H9 (cell line): ENCODE measurements around the gene RARB. TPM values are rescaled to one million over a fixed set of nuclear protein-coding genes. Genes with fewer than 3 reads are reported as not detected.

ENCODE experiments used
- DNase-seq: peaks from one replicate; pipeline ENCODE4 v3.0.0-alpha.2; 2017
- H2AFZ ChIP-seq: one replicate; pipeline ENCODE4 v1.6.1; 2013; ENCODE audit warnings: mild to moderate bottlenecking, low read length, control low read depth, moderate library complexity
- H2AK5ac ChIP-seq: 2 replicates; pipeline ENCODE4 v1.6.1; 2013; ENCODE audit warnings: low read length, control low read depth, mixed read lengths; ENCODE audit not compliant: insufficient read length
- H2BK120ac ChIP-seq: one replicate; pipeline ENCODE4 v1.6.1; 2013; ENCODE audit warnings: low read depth, mild to moderate bottlenecking, low read length, control low read depth, inconsistent platforms; ENCODE audit not compliant: poor library complexity, severe bottlenecking
- H2BK12ac ChIP-seq: 2 replicates; pipeline ENCODE4 v1.6.1; 2013; ENCODE audit warnings: low read length, control low read depth, mixed read lengths, low read depth; ENCODE audit not compliant: insufficient read length
- H2BK15ac ChIP-seq: 2 replicates; pipeline ENCODE4 v1.6.1; 2013; ENCODE audit warnings: low read depth, low read length, control low read depth
- H2BK20ac ChIP-seq: one replicate; pipeline ENCODE4 v1.6.1; 2013; ENCODE audit warnings: low read depth, mild to moderate bottlenecking, low read length, control low read depth, inconsistent platforms; ENCODE audit not compliant: poor library complexity, severe bottlenecking
- H2BK5ac ChIP-seq: 2 replicates; pipeline ENCODE4 v1.6.1; 2013; ENCODE audit warnings: low read length, control low read depth, mixed read lengths; ENCODE audit not compliant: insufficient read length
- H3K14ac ChIP-seq: 2 replicates; pipeline ENCODE4 v1.6.1; 2013; ENCODE audit warnings: low read length, control low read depth; ENCODE audit not compliant: insufficient read depth
- H3K18ac ChIP-seq: 2 replicates; pipeline ENCODE4 v1.6.1; 2013; ENCODE audit warnings: low read depth, mild to moderate bottlenecking, mixed read lengths, low read length, control low read depth; ENCODE audit not compliant: insufficient read length
- H3K23ac ChIP-seq: 2 replicates; pipeline ENCODE4 v1.6.1; 2013; ENCODE audit warnings: low read length, control low read depth, mixed read lengths, low read depth; ENCODE audit not compliant: insufficient read length
- H3K23me2 ChIP-seq: 2 replicates; pipeline ENCODE4 v1.6.1; 2013; ENCODE audit warnings: low read depth, mild to moderate bottlenecking, mixed read lengths, low read length, control low read depth; ENCODE audit not compliant: insufficient read length, poor library complexity, severe bottlenecking
- H3K27ac ChIP-seq: 2 replicates; pipeline ENCODE4 v1.5.1; 2013; ENCODE audit warnings: low read length, control low read depth, mixed read lengths, low read depth; ENCODE audit not compliant: insufficient read length
- H3K27me3 ChIP-seq: 2 replicates; pipeline ENCODE4 v1.6.1; 2013; ENCODE audit warnings: low read length, control low read depth, inconsistent platforms; ENCODE audit not compliant: insufficient read depth
- H3K4ac ChIP-seq: 2 replicates; pipeline ENCODE4 v1.6.1; 2013; ENCODE audit warnings: low read depth, mild to moderate bottlenecking, control low read depth, inconsistent platforms, low read length, moderate library complexity
- H3K4me1 ChIP-seq: 2 replicates; pipeline ENCODE4 v1.6.1; 2013; ENCODE audit warnings: low read length, control low read depth, inconsistent platforms; ENCODE audit not compliant: insufficient read depth
- H3K4me2 ChIP-seq: 2 replicates; pipeline ENCODE4 v1.6.1; 2013; ENCODE audit warnings: low read length, control low read depth, mixed read lengths; ENCODE audit not compliant: insufficient read length, insufficient read depth
- H3K56ac ChIP-seq: 2 replicates; pipeline ENCODE4 v1.6.1; 2013; ENCODE audit warnings: low read depth, mild to moderate bottlenecking, mixed read lengths, low read length, control low read depth; ENCODE audit not compliant: insufficient read length
- H3K79me1 ChIP-seq: 2 replicates; pipeline ENCODE4 v1.6.1; 2013; ENCODE audit warnings: low read depth, mild to moderate bottlenecking, moderate library complexity, low read length, control low read depth, inconsistent platforms; ENCODE audit not compliant: insufficient read depth, poor library complexity, severe bottlenecking
- H3K79me2 ChIP-seq: 2 replicates; pipeline ENCODE4 v1.6.1; 2013; ENCODE audit warnings: low read length, control low read depth, inconsistent platforms; ENCODE audit not compliant: insufficient read depth
- H3K9ac ChIP-seq: 2 replicates; pipeline ENCODE4 v1.6.1; 2013; ENCODE audit warnings: low read length, control low read depth, mixed read lengths; ENCODE audit not compliant: insufficient read length; ENCODE audit errors: extremely low read depth
- H3K9me3 ChIP-seq: one replicate; pipeline ENCODE4 v1.6.1; 2013; ENCODE audit warnings: low read depth, low read length, inconsistent platforms; ENCODE audit not compliant: control insufficient read depth
- H3T11ph ChIP-seq: one replicate; pipeline ENCODE4 v1.6.1; 2013; ENCODE audit warnings: mild to moderate bottlenecking, low read length, control low read depth, inconsistent platforms
- H4K20me1 ChIP-seq: one replicate; pipeline ENCODE4 v1.6.1; 2013; ENCODE audit not compliant: control insufficient read depth, insufficient read length, insufficient read depth
- H4K5ac ChIP-seq: 2 replicates; pipeline ENCODE4 v1.6.1; 2013; ENCODE audit warnings: low read depth, mild to moderate bottlenecking, mixed read lengths, low read length, control low read depth; ENCODE audit not compliant: insufficient read length
- H4K8ac ChIP-seq: replicated peaks from 2 replicates; pipeline ENCODE4 v1.6.1; 2013; ENCODE audit warnings: low read length, control low read depth, mixed read lengths, low read depth; ENCODE audit not compliant: insufficient read length
- H4K91ac ChIP-seq: 2 replicates; pipeline ENCODE4 v1.6.1; 2013; ENCODE audit warnings: low read depth, mild to moderate bottlenecking, moderate library complexity, mixed read lengths, low read length, control low read depth; ENCODE audit not compliant: insufficient read length
- H3K27ac Mint-ChIP-seq, 3 experiments: 2 replicates in 2 of 3; 3 replicates in 1 of 3; pipeline ENCODE4 v1.8.0; 2020 to 2021; ENCODE audit warnings: mixed read lengths in 3 of 3, mild to moderate bottlenecking in 1 of 3, moderate library complexity in 1 of 3
- H3K27me3 Mint-ChIP-seq: 2 replicates; pipeline ENCODE4 v1.8.0; 2021; ENCODE audit warnings: low read depth, mild to moderate bottlenecking, moderate library complexity, mixed read lengths
- H3K36me3 Mint-ChIP-seq, 3 experiments: 2 replicates in 2 of 3; 3 replicates in 1 of 3; pipeline ENCODE4 v1.8.0; 2020 to 2021; ENCODE audit warnings: low read depth in 3 of 3, mixed read lengths in 3 of 3; ENCODE audit not compliant: insufficient read depth in 1 of 3
- H3K4me1 Mint-ChIP-seq, 2 experiments: 2 replicates each; pipeline ENCODE4 v1.8.0; 2020; ENCODE audit warnings: mixed read lengths in 2 of 2
- H3K4me3 Mint-ChIP-seq, 2 experiments: 2 replicates in 1 of 2; 3 replicates in 1 of 2; pipeline ENCODE4 v1.8.0; 2020 to 2021; ENCODE audit warnings: mild to moderate bottlenecking in 2 of 2, mixed read lengths in 2 of 2, moderate library complexity in 1 of 2
- H3K9me3 Mint-ChIP-seq, 2 experiments: 2 replicates in 1 of 2; 3 replicates in 1 of 2; pipeline ENCODE4 v1.8.0; 2020; ENCODE audit warnings: mild to moderate bottlenecking in 2 of 2, mixed read lengths in 2 of 2, moderate library complexity in 1 of 2
- CTCF ChIP-seq: fragments of 200-600 bp; sonication (generic); conservative IDR thresholded peaks from 3 replicates; pipeline ENCODE4 v1.8.0; 2021; ENCODE audit warnings: antibody characterized with exemption, mild to moderate bottlenecking
- WGBS: extraction: QIAGEN DNeasy Blood & Tissue Kit; methylation state at CpG from one replicate; pipeline ENCODE4 v1.1.7; 2013; ENCODE audit warnings: missing lambda C conversion rate, low lambda C conversion rate, mixed read lengths; ENCODE audit not compliant: insufficient read length; ENCODE audit errors: extremely low coverage; 5-methylcytosine and 5-hydroxymethylcytosine counted together
- total RNA-seq: library from RNA; stranded (reverse); gene quantifications from 2 replicates; pipeline ENCODE4 v1.2.1, GENCODE V29; 2021

The RARB gene
- total RNA-seq, 1 experiment from 2014 or later: 0.22 TPM

GRCh38 chr3:25468866-25469319 lies 40.8 kb downstream of the RARB start:
- Mint-ChIP-seq H3K27ac (no peak overlapping the region), H3K4me3 (no peak overlapping the region), H3K4me1 (peaks cover 9 to 10% of the 10 kb centered on the region in 2 experiments; a peak in 3 of 4 replicates), H3K9me3 (no peaks in the 10 kb centered on the region), H3K36me3 (no peaks in the 10 kb centered on the region), H3K27me3 (no peaks in the 10 kb centered on the region)
- no peak overlapping the region for H3T11ph ChIP-seq
- H3K79me1 ChIP-seq: no peaks in the 10 kb centered on the region
- no CpG with 5 or more reads among the region's 6 CpGs for WGBS
- no peaks in the 10 kb centered on the region for H3K9me3 ChIP-seq
- no peak overlapping the region for H3K23ac ChIP-seq
- no peaks in the 10 kb centered on the region for H3K79me2 ChIP-seq
- no peak overlapping the region for H3K18ac ChIP-seq
- no peak overlapping the region for H2AK5ac ChIP-seq
- no peaks in the 10 kb centered on the region for H3K27me3 ChIP-seq
- no peak overlapping the region for H4K91ac ChIP-seq
- H4K8ac ChIP-seq: no peak overlapping the region
- no peak overlapping the region for H2BK12ac ChIP-seq
- no peak overlapping the region for H2AFZ ChIP-seq
- no peaks in the 10 kb centered on the region for H3K23me2 ChIP-seq
- H3K27ac ChIP-seq: no peak overlapping the region
- H2BK120ac ChIP-seq: no peak overlapping the region
- H3K4me2 ChIP-seq: no peak overlapping the region
- H2BK20ac ChIP-seq: no peak overlapping the region
- DNase-seq: peak; percentile 46
- TF ChIP-seq CTCF: peak; percentile 47
- no peaks in the 10 kb centered on the region for H4K20me1 ChIP-seq
- no peak overlapping the region for H2BK15ac ChIP-seq
- no peak overlapping the region for H3K14ac ChIP-seq
- no peak overlapping the region for H2BK5ac ChIP-seq
- H3K56ac ChIP-seq: no peak overlapping the region
- H4K5ac ChIP-seq: no peak overlapping the region
- H3K4ac ChIP-seq: no peak overlapping the region
- H3K9ac ChIP-seq: no peak overlapping the region
- H3K4me1 ChIP-seq: no peaks in the 10 kb centered on the region; the same call in 1 of the 2 replicates
